ENCODE data around the gene RPTN.

- no peak for TF ChIP-seq GATA2 (IDR thresholded peaks at IDR 0.05; ENCODE audit: low read depth, low read length)
- TF ChIP-seq GATA3 (IDR thresholded peaks at IDR 0.05; ENCODE audit: low read depth, low read length): no peak
Measured at GRCh38 chr1:152125834-152126443, 33.1 kb downstream of the RPTN start.
